Uterus (tissue), 4 donors: Measurements from ENCODE around the gene CACNA1A. TPM values are rescaled to one million over a fixed set of nuclear protein-coding genes. Genes with fewer than 3 reads are reported as not detected.
"Not testable (repeated sequence)": the region's sequence is repeated elsewhere in the genome, so short reads cannot be mapped to it uniquely, and the experiment has no call there.

Experiments used
- DNase-seq, 2 donors: peaks; one replicate each; pipeline ENCODE4 v3.0.0-alpha.2; 2019 to 2020
- H3K27ac ChIP-seq, 2 donors: fragments of 200-600 bp; sonication (generic); 1 replicate in 1 of 2; 2 replicates in 1 of 2; pipeline ENCODE4 v1.5.1; 2016 to 2018
- H3K27me3 ChIP-seq, 2 donors: fragments of 200-600 bp; sonication (generic); one replicate each; pipeline ENCODE4 v1.5.1; 2018 to 2019; ENCODE audit warnings: control low read depth in 1 of 2
- H3K36me3 ChIP-seq, 2 donors: fragments of 200-600 bp; sonication (generic); one replicate each; pipeline ENCODE4 v1.5.1; 2019; ENCODE audit warnings: control low read depth in 1 of 2
- H3K4me1 ChIP-seq, 2 donors: fragments of 200-600 bp; sonication (generic); one replicate each; pipeline ENCODE4 v1.5.1; 2018 to 2019; ENCODE audit warnings: control low read depth in 1 of 2
- H3K4me3 ChIP-seq, 2 donors: fragments of 200-600 bp; sonication (generic); 1 replicate in 1 of 2; 2 replicates in 1 of 2; pipeline ENCODE4 v1.5.1; 2018 to 2019; ENCODE audit warnings: mild to moderate bottlenecking in 1 of 2
- H3K9me3 ChIP-seq, 2 donors: fragments of 200-600 bp; sonication (generic); one replicate each; pipeline ENCODE4 v1.5.1; 2019; ENCODE audit warnings: control low read depth in 1 of 2
- CTCF ChIP-seq, 4 experiments: fragments of 200-600 bp in 2 of 4; fragments of 450-650 bp in 2 of 4; sonication (generic) in 2 of 4; IDR thresholded peaks; one replicate each; pipeline ENCODE4 v1.5.1; 2016 to 2019; ENCODE audit warnings: antibody characterized with exemption in 4 of 4, mild to moderate bottlenecking in 2 of 4, moderate library complexity in 1 of 4
- POLR2A ChIP-seq, 2 donors: fragments of 450-650 bp; IDR thresholded peaks; one replicate each; pipeline ENCODE4 v1.6.1; 2016; ENCODE audit warnings: antibody characterized with exemption in 2 of 2, mild to moderate bottlenecking in 1 of 2, moderate library complexity in 1 of 2
- intact Hi-C: fragments of 100-400 bp; cut with DNase I; formaldehyde crosslinking; loops from one replicate; pipeline ENCODE4 v1.15.1; 2023; ENCODE audit warnings: low total_unique reads
- total RNA-seq, 4 donors: library from RNA; depleted of rRNA in 3 of 4; stranded (reverse); fragments of >200 nt in 3 of 4; gene quantifications; one replicate each; pipeline versions ENCODE4 v1.1.0 to v1.2.4, GENCODE V29; 2014 to 2023
- donor health status: DM: yes; HTN: yes; CAD: no.

CACNA1A gene
- total RNA-seq, 4 donors from 2014 or later = 0.77 to 5.8 (median 0.96) TPM

- Histone ChIP-seq H3K36me3 (no peaks in the 10 kb centered on the region), H3K27ac (no peak overlapping the region), H3K4me1 (no peaks in the 10 kb centered on the region), H3K27me3 (no peaks in the 10 kb centered on the region), H3K4me3 (no peak overlapping the region), H3K9me3 (no peaks in the 10 kb centered on the region)
- intact Hi-C loops = no loop called here
- DNase-seq = no peak
- no peak for TF ChIP-seq POLR2A (IDR thresholded peaks at IDR 0.05)
- TF ChIP-seq CTCF (IDR thresholded peaks at IDR 0.05) = no peak
These were observed 24.4 kb upstream of the CACNA1A start for GRCh38 chr19:13530720-13531119.

- H3K27ac ChIP-seq, H3K36me3 ChIP-seq, H3K4me3 ChIP-seq, intact Hi-C loops, H3K4me1 ChIP-seq, DNase-seq, H3K27me3 ChIP-seq, H3K9me3 ChIP-seq: not testable (repeated sequence)
These were observed 23.4 kb upstream of the CACNA1A start for GRCh38 chr19:13529721-13530120.

- H3K4me1 ChIP-seq = no peaks in the 10 kb centered on the region
- H3K36me3 ChIP-seq = no peaks in the 10 kb centered on the region
- intact Hi-C loops = no loop called here
- no peak overlapping the region for H3K4me3 ChIP-seq
- no peak overlapping the region for H3K27ac ChIP-seq
- H3K27me3 ChIP-seq = no peaks in the 10 kb centered on the region
- TF ChIP-seq POLR2A (IDR thresholded peaks at IDR 0.05) (no peak), CTCF (IDR thresholded peaks at IDR 0.05) (no peak)
- no peaks in the 10 kb centered on the region for H3K9me3 ChIP-seq
- DNase-seq = no peak
These were observed 20.3 kb upstream of the CACNA1A start for GRCh38 chr19:13526552-13526951.

- Histone ChIP-seq H3K27ac (no peak overlapping the region), H3K9me3 (no peaks in the 10 kb centered on the region), H3K4me3 (no peak overlapping the region), H3K36me3 (no peaks in the 10 kb centered on the region), H3K4me1 (no peaks in the 10 kb centered on the region), H3K27me3 (no peaks in the 10 kb centered on the region)
- TF ChIP-seq CTCF (IDR thresholded peaks at IDR 0.05) (no peak), POLR2A (IDR thresholded peaks at IDR 0.05) (no peak)
- no peak for DNase-seq
- intact Hi-C loops = no loop called here
These were observed 14.8 kb upstream of the CACNA1A start for GRCh38 chr19:13521066-13521465.

- H3K4me1 ChIP-seq = no peaks in the 10 kb centered on the region
- H3K9me3 ChIP-seq = no peaks in the 10 kb centered on the region
- intact Hi-C loops = no loop called here
- peaks cover 0 to 12% of the 10 kb centered on the region in 2 donors for H3K27me3 ChIP-seq
- TF ChIP-seq CTCF (IDR thresholded peaks at IDR 0.05) = no peak
- no peak for TF ChIP-seq POLR2A (IDR thresholded peaks at IDR 0.05)
- no peak for DNase-seq
- no peak overlapping the region for H3K27ac ChIP-seq
- no peak overlapping the region for H3K4me3 ChIP-seq
- H3K36me3 ChIP-seq = no peaks in the 10 kb centered on the region
These were observed 5.7 kb upstream of the CACNA1A start for GRCh38 chr19:13511947-13512346.

- no peak overlapping the region for H3K27ac ChIP-seq
- H3K9me3 ChIP-seq = no peaks in the 10 kb centered on the region
- intact Hi-C loops = no loop called here
- peaks cover 0 to 5% of the 10 kb centered on the region in 2 donors for H3K4me1 ChIP-seq
- no peak for TF ChIP-seq CTCF (IDR thresholded peaks at IDR 0.05)
- TF ChIP-seq POLR2A (IDR thresholded peaks at IDR 0.05) = no peak
- H3K27me3 ChIP-seq = peaks cover 0 to 34% of the 10 kb centered on the region in 2 donors
- no peak overlapping the region for H3K4me3 ChIP-seq
- DNase-seq = no peak
- H3K36me3 ChIP-seq = no peaks in the 10 kb centered on the region
These were observed 853 bp upstream of the CACNA1A start for GRCh38 chr19:13507053-13507611.
